H9 (cell line): ENCODE data around the gene FADS1. TPM values are rescaled to one million over a fixed set of nuclear protein-coding genes. Genes with fewer than 3 reads are reported as not detected.

Experiments used
- DNase-seq: peaks from one replicate; pipeline ENCODE4 v3.0.0-alpha.2; 2017
- H2AFZ ChIP-seq: one replicate; pipeline ENCODE4 v1.6.1; 2013; ENCODE audit warnings: mild to moderate bottlenecking, low read length, control low read depth, moderate library complexity
- H2AK5ac ChIP-seq: 2 replicates; pipeline ENCODE4 v1.6.1; 2013; ENCODE audit warnings: low read length, control low read depth, mixed read lengths; ENCODE audit not compliant: insufficient read length
- H2BK120ac ChIP-seq: one replicate; pipeline ENCODE4 v1.6.1; 2013; ENCODE audit warnings: low read depth, mild to moderate bottlenecking, low read length, control low read depth, inconsistent platforms; ENCODE audit not compliant: poor library complexity, severe bottlenecking
- H2BK12ac ChIP-seq: 2 replicates; pipeline ENCODE4 v1.6.1; 2013; ENCODE audit warnings: low read length, control low read depth, mixed read lengths, low read depth; ENCODE audit not compliant: insufficient read length
- H2BK15ac ChIP-seq: 2 replicates; pipeline ENCODE4 v1.6.1; 2013; ENCODE audit warnings: low read depth, low read length, control low read depth
- H2BK20ac ChIP-seq: one replicate; pipeline ENCODE4 v1.6.1; 2013; ENCODE audit warnings: low read depth, mild to moderate bottlenecking, low read length, control low read depth, inconsistent platforms; ENCODE audit not compliant: poor library complexity, severe bottlenecking
- H2BK5ac ChIP-seq: 2 replicates; pipeline ENCODE4 v1.6.1; 2013; ENCODE audit warnings: low read length, control low read depth, mixed read lengths; ENCODE audit not compliant: insufficient read length
- H3K14ac ChIP-seq: 2 replicates; pipeline ENCODE4 v1.6.1; 2013; ENCODE audit warnings: low read length, control low read depth; ENCODE audit not compliant: insufficient read depth
- H3K18ac ChIP-seq: 2 replicates; pipeline ENCODE4 v1.6.1; 2013; ENCODE audit warnings: low read depth, mild to moderate bottlenecking, mixed read lengths, low read length, control low read depth; ENCODE audit not compliant: insufficient read length
- H3K23ac ChIP-seq: 2 replicates; pipeline ENCODE4 v1.6.1; 2013; ENCODE audit warnings: low read length, control low read depth, mixed read lengths, low read depth; ENCODE audit not compliant: insufficient read length
- H3K23me2 ChIP-seq: 2 replicates; pipeline ENCODE4 v1.6.1; 2013; ENCODE audit warnings: low read depth, mild to moderate bottlenecking, mixed read lengths, low read length, control low read depth; ENCODE audit not compliant: insufficient read length, poor library complexity, severe bottlenecking
- H3K27ac ChIP-seq: 2 replicates; pipeline ENCODE4 v1.5.1; 2013; ENCODE audit warnings: low read length, control low read depth, mixed read lengths, low read depth; ENCODE audit not compliant: insufficient read length
- H3K27me3 ChIP-seq: 2 replicates; pipeline ENCODE4 v1.6.1; 2013; ENCODE audit warnings: low read length, control low read depth, inconsistent platforms; ENCODE audit not compliant: insufficient read depth
- H3K4ac ChIP-seq: 2 replicates; pipeline ENCODE4 v1.6.1; 2013; ENCODE audit warnings: low read depth, mild to moderate bottlenecking, control low read depth, inconsistent platforms, low read length, moderate library complexity
- H3K4me1 ChIP-seq: 2 replicates; pipeline ENCODE4 v1.6.1; 2013; ENCODE audit warnings: low read length, control low read depth, inconsistent platforms; ENCODE audit not compliant: insufficient read depth
- H3K4me2 ChIP-seq: 2 replicates; pipeline ENCODE4 v1.6.1; 2013; ENCODE audit warnings: low read length, control low read depth, mixed read lengths; ENCODE audit not compliant: insufficient read length, insufficient read depth
- H3K56ac ChIP-seq: 2 replicates; pipeline ENCODE4 v1.6.1; 2013; ENCODE audit warnings: low read depth, mild to moderate bottlenecking, mixed read lengths, low read length, control low read depth; ENCODE audit not compliant: insufficient read length
- H3K79me1 ChIP-seq: 2 replicates; pipeline ENCODE4 v1.6.1; 2013; ENCODE audit warnings: low read depth, mild to moderate bottlenecking, moderate library complexity, low read length, control low read depth, inconsistent platforms; ENCODE audit not compliant: insufficient read depth, poor library complexity, severe bottlenecking
- H3K79me2 ChIP-seq: 2 replicates; pipeline ENCODE4 v1.6.1; 2013; ENCODE audit warnings: low read length, control low read depth, inconsistent platforms; ENCODE audit not compliant: insufficient read depth
- H3K9ac ChIP-seq: 2 replicates; pipeline ENCODE4 v1.6.1; 2013; ENCODE audit warnings: low read length, control low read depth, mixed read lengths; ENCODE audit not compliant: insufficient read length; ENCODE audit errors: extremely low read depth
- H3K9me3 ChIP-seq: one replicate; pipeline ENCODE4 v1.6.1; 2013; ENCODE audit warnings: low read depth, low read length, inconsistent platforms; ENCODE audit not compliant: control insufficient read depth
- H3T11ph ChIP-seq: one replicate; pipeline ENCODE4 v1.6.1; 2013; ENCODE audit warnings: mild to moderate bottlenecking, low read length, control low read depth, inconsistent platforms
- H4K20me1 ChIP-seq: one replicate; pipeline ENCODE4 v1.6.1; 2013; ENCODE audit not compliant: control insufficient read depth, insufficient read length, insufficient read depth
- H4K5ac ChIP-seq: 2 replicates; pipeline ENCODE4 v1.6.1; 2013; ENCODE audit warnings: low read depth, mild to moderate bottlenecking, mixed read lengths, low read length, control low read depth; ENCODE audit not compliant: insufficient read length
- H4K8ac ChIP-seq: replicated peaks from 2 replicates; pipeline ENCODE4 v1.6.1; 2013; ENCODE audit warnings: low read length, control low read depth, mixed read lengths, low read depth; ENCODE audit not compliant: insufficient read length
- H4K91ac ChIP-seq: 2 replicates; pipeline ENCODE4 v1.6.1; 2013; ENCODE audit warnings: low read depth, mild to moderate bottlenecking, moderate library complexity, mixed read lengths, low read length, control low read depth; ENCODE audit not compliant: insufficient read length
- H3K27ac Mint-ChIP-seq, 3 experiments: 2 replicates in 2 of 3; 3 replicates in 1 of 3; pipeline ENCODE4 v1.8.0; 2020 to 2021; ENCODE audit warnings: mixed read lengths in 3 of 3, mild to moderate bottlenecking in 1 of 3, moderate library complexity in 1 of 3
- H3K27me3 Mint-ChIP-seq: 2 replicates; pipeline ENCODE4 v1.8.0; 2021; ENCODE audit warnings: low read depth, mild to moderate bottlenecking, moderate library complexity, mixed read lengths
- H3K36me3 Mint-ChIP-seq, 3 experiments: 2 replicates in 2 of 3; 3 replicates in 1 of 3; pipeline ENCODE4 v1.8.0; 2020 to 2021; ENCODE audit warnings: low read depth in 3 of 3, mixed read lengths in 3 of 3; ENCODE audit not compliant: insufficient read depth in 1 of 3
- H3K4me1 Mint-ChIP-seq, 2 experiments: 2 replicates each; pipeline ENCODE4 v1.8.0; 2020; ENCODE audit warnings: mixed read lengths in 2 of 2
- H3K4me3 Mint-ChIP-seq, 2 experiments: 2 replicates in 1 of 2; 3 replicates in 1 of 2; pipeline ENCODE4 v1.8.0; 2020 to 2021; ENCODE audit warnings: mild to moderate bottlenecking in 2 of 2, mixed read lengths in 2 of 2, moderate library complexity in 1 of 2
- H3K9me3 Mint-ChIP-seq, 2 experiments: 2 replicates in 1 of 2; 3 replicates in 1 of 2; pipeline ENCODE4 v1.8.0; 2020; ENCODE audit warnings: mild to moderate bottlenecking in 2 of 2, mixed read lengths in 2 of 2, moderate library complexity in 1 of 2
- CTCF ChIP-seq: fragments of 200-600 bp; sonication (generic); conservative IDR thresholded peaks from 3 replicates; pipeline ENCODE4 v1.8.0; 2021; ENCODE audit warnings: antibody characterized with exemption, mild to moderate bottlenecking
- WGBS: extraction: QIAGEN DNeasy Blood & Tissue Kit; methylation state at CpG from one replicate; pipeline ENCODE4 v1.1.7; 2013; ENCODE audit warnings: missing lambda C conversion rate, low lambda C conversion rate, mixed read lengths; ENCODE audit not compliant: insufficient read length; ENCODE audit errors: extremely low coverage; 5-methylcytosine and 5-hydroxymethylcytosine counted together
- total RNA-seq: library from RNA; stranded (reverse); gene quantifications from 2 replicates; pipeline ENCODE4 v1.2.1, GENCODE V29; 2021

FADS1 gene
- total RNA-seq, 1 experiment from 2014 or later, result 125 TPM

DNA sequence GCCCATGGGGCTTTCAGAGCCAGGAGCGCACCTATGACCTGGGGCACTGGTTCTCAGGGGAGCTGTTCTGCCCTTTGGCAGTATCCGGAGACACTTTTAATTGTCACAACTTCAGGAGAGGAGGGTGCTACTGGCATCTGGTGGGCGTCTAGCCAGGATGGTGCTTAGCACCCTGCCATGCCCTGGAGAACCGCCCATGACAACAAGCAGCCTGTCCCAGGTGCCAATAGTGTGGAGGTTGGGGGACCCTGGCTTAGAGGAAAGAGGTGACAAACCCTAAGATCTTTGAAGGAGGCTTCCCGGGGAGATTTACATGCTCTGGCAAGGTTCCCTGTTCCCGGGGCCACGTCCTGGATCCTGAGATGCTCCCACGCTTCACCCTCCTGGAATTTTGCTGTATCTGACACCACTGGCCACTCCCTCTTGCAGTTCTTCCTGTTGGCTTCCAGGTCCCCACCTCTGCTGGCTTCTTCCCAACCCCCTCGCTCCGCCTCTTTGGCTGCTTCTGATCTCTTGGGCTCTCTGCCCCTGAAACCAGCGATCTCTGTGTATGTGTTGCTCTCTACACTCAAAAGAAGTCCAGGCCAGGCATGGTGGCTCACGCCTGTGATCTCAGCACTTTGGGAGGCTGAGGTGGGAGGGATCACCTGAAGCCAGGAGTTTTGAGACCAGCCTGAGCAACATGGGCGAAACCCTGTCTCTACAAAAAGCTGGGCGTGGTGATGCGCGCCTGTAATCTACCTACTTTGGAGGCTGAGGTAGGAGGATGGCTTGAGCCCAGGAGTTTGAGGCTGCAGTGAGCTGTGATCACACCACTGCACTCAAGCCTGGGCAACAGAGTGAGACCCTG, 43.5 kb upstream of the FADS1 start:
- no peak overlapping the region for H3K4me3 Mint-ChIP-seq
- H3K14ac ChIP-seq, result no peak overlapping the region
- H2AK5ac ChIP-seq, result no peak overlapping the region
- no peaks in the 10 kb centered on the region for H3K79me2 ChIP-seq
- H3K23ac ChIP-seq, result no peak overlapping the region
- H2BK5ac ChIP-seq, result no peak overlapping the region
- no peaks in the 10 kb centered on the region for H3K9me3 ChIP-seq
- no peak overlapping the region for H2BK12ac ChIP-seq
- H3K9ac ChIP-seq, result no peak overlapping the region
- no CpG with 5 or more reads among the region's 16 CpGs for WGBS
- no peaks in the 10 kb centered on the region for H3K27me3 Mint-ChIP-seq
- no peaks in the 10 kb centered on the region for H3K4me1 ChIP-seq
- H2BK120ac ChIP-seq, result no peak overlapping the region
- no peaks in the 10 kb centered on the region for H4K20me1 ChIP-seq
- H3K9me3 Mint-ChIP-seq, result no peaks in the 10 kb centered on the region; a peak in 1 of 5 replicates
- H2BK20ac ChIP-seq, result no peak overlapping the region
- no peak overlapping the region for H2AFZ ChIP-seq
- H3K56ac ChIP-seq, result no peak overlapping the region
- peak overlapping the region in 1 of 3 experiments; percentile 50; a peak in 1 of 7 replicates for H3K27ac Mint-ChIP-seq
- TF ChIP-seq CTCF, result no peak
- H3K23me2 ChIP-seq, result no peaks in the 10 kb centered on the region
- no peaks in the 10 kb centered on the region for H3K4me1 Mint-ChIP-seq
- no peak overlapping the region for H3K4me2 ChIP-seq
- no peak overlapping the region for H4K91ac ChIP-seq
- H3K18ac ChIP-seq, result no peak overlapping the region
- no peak overlapping the region for H4K8ac ChIP-seq
- H3K4ac ChIP-seq, result no peak overlapping the region
- no peak for DNase-seq
- no peak overlapping the region for H3T11ph ChIP-seq
- no peak overlapping the region for H2BK15ac ChIP-seq
- no peak overlapping the region for H3K27ac ChIP-seq
- H3K27me3 ChIP-seq, result no peaks in the 10 kb centered on the region
- H4K5ac ChIP-seq, result no peak overlapping the region
- peaks cover 54 to 79% (median 71%) of the 10 kb centered on the region in 3 experiments for H3K36me3 Mint-ChIP-seq
- H3K79me1 ChIP-seq, result no peaks in the 10 kb centered on the region
